GM12865 (cell line): ENCODE measurements around the gene SNN.

Source experiments
- DNase-seq: peaks from one replicate; pipeline ENCODE4 v3.0.0; 2010; ENCODE audit warnings: low read depth
- H3K4me3 ChIP-seq: 2 replicates; pipeline ENCODE4 v1.5.1; 2011; ENCODE audit warnings: mild to moderate bottlenecking, low read depth, low read length, control low read depth
- CTCF ChIP-seq: IDR thresholded peaks from 2 replicates; pipeline ENCODE4 v1.5.1; 2011; ENCODE audit warnings: low read length, control low read depth, low read depth, inconsistent platforms; ENCODE audit not compliant: insufficient read depth; ENCODE audit errors: missing control alignments

Gene SNN

DNA sequence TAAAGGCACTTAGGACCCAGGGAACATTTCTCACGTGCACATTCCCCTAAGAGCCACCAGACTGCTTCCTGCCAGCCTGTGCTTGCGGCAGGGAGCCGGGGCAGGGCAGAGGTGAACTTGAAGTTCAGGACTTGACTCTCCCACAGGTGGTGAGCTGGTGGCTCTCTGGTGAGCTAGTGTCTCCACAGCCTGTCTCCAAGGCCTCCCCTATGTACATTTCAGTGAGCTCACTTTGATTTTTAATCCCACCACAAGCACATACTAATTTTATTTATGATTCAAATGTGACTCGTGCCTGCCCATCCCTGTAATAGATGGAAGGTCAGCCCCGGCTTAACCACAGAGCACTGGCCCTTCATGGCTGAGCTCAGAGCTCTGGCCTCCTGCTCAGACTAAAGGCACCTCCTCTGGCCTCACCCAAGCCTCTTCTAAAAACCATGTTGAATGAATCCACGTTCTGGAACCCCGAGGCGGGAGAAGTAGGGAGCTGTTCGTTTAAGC, 9.2 kb downstream of the SNN start:
- no peak for TF ChIP-seq CTCF
- peak; percentile 45 for DNase-seq
- no peak overlapping the region for H3K4me3 ChIP-seq

DNA sequence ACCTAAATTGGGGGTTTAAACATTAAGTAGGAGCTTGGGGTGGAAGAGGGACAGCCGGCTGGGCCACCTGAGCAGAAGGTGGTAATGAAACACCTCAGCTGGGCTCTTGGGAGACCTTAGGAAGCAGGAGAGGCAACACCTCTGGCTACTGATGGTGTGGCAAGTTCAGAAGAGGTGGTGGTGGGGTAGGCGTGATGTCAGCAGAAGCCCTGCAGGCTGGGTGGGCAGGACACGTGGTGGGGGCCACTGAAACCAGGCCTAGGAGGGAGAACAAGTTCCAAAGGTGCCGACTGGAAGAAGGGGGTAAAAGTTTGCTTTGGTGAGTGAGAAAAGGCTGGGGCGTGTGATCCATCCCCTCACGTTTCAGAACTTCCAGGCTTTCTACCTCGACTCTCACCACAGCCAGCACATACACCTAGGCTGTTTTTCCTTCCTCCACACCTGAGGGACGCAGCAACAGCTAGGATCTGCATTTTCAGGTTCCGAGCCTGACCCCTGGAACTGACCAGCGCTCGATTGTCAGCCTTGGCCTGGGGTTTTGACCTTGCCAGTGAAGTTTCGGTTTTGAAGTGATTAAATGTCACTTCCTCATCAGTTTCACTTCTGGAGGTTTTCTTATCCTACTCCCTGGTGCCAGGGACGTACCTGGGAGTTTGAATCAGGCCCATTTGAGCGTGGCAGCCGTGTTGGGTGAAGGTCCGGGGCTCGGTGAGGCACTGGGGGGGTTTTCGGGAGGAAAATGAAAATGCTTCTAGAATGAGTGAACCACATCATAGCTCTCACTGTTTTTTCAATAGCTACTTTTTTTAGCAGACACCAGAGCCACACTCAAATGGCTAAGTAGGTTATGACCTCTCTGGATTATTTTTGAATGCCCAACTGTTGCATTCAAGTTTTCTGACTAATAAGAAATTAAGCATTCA, 10.0 kb downstream of the SNN start:
- no peak overlapping the region for H3K4me3 ChIP-seq
- no peak for TF ChIP-seq CTCF
- peak; percentile 85 for DNase-seq

DNA sequence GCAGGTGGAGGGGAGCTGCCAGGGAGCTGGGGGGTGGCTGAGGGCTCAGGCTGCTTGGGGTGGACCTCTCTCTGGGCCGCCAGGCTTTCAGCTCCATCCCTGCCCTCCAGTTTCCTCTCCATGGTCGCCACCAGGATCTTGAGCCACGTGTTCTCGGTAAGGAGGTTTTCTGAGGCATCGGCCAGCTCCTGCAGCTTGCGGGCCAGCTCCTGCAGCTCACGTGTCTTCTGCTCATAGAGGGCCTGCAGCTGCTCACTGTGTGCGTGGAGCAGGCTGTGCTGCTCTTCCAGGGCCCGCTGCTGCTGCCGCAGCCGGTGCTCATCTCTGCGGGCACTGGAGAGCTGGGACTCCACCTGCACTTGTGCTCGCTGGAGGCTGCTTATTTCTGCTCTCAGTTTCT, 11.0 kb downstream of the SNN start:
- no peak overlapping the region for H3K4me3 ChIP-seq
- no peak for DNase-seq

GRCh38 chr16:11679941-11680911, 12.0 kb downstream of the SNN start:
- TF ChIP-seq CTCF, result no peak
- no peak overlapping the region for H3K4me3 ChIP-seq
- DNase-seq, result no peak

More for the DNA sequence above, 11.0 kb downstream of the SNN start:
- no peak for TF ChIP-seq CTCF

- peak; percentile 44 for DNase-seq
- no peak overlapping the region for H3K4me3 ChIP-seq
- no peak for TF ChIP-seq CTCF
These were observed 13.3 kb downstream of the SNN start for GRCh38 chr16:11681556-11681955.

- no peak for TF ChIP-seq CTCF
- peak; percentile 67 for DNase-seq
- H3K4me3 ChIP-seq, result no peak overlapping the region
These were observed 13.9 kb downstream of the SNN start for GRCh38 chr16:11681976-11682654.
